ENCODE measurements around the gene PNPLA5. TPM values are rescaled to one million over a fixed set of nuclear protein-coding genes. Genes with fewer than 3 reads are reported as not detected.
A peak's percentile ranks its signal among the peaks of the same experiment; 100 is the strongest.

The PNPLA5 gene
- total and polyA plus RNA-seq, 4 donors = not detected

DNA sequence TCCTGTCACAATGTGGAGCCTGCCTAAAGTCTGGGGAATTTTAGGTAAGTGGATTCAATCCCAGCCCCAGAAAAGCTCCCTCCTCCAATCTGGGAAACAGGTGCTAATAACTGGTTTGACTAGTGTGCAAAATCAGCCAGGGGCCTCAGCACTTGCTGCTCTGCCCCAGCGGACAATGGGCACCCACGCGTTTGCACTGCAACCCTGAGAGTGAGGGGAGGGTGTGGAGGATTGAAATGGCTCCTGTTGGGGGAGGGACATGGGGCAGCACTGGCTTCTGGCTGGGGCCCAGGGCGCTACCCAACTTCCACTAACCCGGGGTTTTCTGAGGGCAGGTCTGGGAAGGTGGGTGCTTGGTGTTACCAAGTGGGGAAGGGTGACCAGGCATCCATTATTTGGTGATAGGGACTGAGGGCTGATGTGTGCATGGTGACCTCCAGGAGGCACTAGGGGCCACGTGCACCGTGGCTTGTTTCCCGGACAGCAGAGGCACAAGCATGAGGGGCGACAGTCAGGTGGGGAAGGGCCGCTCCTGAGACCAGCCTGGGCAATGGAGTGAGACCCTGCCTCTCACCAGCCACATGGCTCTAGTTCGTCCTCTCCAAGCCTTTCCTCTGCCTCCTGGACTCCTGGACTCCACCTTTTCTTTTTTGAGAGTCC is 4.3 kb upstream of the PNPLA5 start:
- Histone ChIP-seq H3K4me1 (ENCODE audit: control insufficient read depth in 5 of 5, insufficient read depth in 5 of 5, low read length in 5 of 5) (no peaks in the 10 kb centered on the region), H3K9me3 (ENCODE audit: control insufficient read depth in 4 of 4, insufficient read depth in 3 of 4, low read length in 3 of 4) (peaks cover 0 to 3% (median 0%) of the 10 kb centered on the region in 4 donors), H3K9ac (ENCODE audit: insufficient read depth in 1 of 2, low read length in 2 of 2) (no peak overlapping the region), H3K27me3 (ENCODE audit: control insufficient read depth in 3 of 3, insufficient read depth in 3 of 3, low read length in 2 of 3) (peaks cover 0 to 24% (median 16%) of the 10 kb centered on the region in 3 donors), H3K4me3 (no peak overlapping the region), H3K27ac (ENCODE audit: low read depth in 1 of 2, low read length in 1 of 2) (no peak overlapping the region), H3K36me3 (ENCODE audit: control insufficient read depth in 4 of 4, insufficient read depth in 4 of 4, low read length in 4 of 4) (no peaks in the 10 kb centered on the region)
- 39 to 41% methylated on average over 10 to 11 of the region's 11 CpGs for WGBS, 2 donors
- ATAC-seq (ENCODE audit: insufficient read depth, low FRiP score) (no peak), DNase-seq (peak in 1 of 3 donors; percentile 15)
- TF ChIP-seq, protein P1, sequence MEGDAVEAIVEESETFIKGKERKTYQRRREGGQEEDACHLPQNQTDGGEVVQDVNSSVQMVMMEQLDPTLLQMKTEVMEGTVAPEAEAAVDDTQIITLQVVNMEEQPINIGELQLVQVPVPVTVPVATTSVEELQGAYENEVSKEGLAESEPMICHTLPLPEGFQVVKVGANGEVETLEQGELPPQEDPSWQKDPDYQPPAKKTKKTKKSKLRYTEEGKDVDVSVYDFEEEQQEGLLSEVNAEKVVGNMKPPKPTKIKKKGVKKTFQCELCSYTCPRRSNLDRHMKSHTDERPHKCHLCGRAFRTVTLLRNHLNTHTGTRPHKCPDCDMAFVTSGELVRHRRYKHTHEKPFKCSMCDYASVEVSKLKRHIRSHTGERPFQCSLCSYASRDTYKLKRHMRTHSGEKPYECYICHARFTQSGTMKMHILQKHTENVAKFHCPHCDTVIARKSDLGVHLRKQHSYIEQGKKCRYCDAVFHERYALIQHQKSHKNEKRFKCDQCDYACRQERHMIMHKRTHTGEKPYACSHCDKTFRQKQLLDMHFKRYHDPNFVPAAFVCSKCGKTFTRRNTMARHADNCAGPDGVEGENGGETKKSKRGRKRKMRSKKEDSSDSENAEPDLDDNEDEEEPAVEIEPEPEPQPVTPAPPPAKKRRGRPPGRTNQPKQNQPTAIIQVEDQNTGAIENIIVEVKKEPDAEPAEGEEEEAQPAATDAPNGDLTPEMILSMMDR (IDR thresholded peaks at IDR 0.05; ENCODE audit: control extremely low read depth, extremely low read depth) = no peak

DNA sequence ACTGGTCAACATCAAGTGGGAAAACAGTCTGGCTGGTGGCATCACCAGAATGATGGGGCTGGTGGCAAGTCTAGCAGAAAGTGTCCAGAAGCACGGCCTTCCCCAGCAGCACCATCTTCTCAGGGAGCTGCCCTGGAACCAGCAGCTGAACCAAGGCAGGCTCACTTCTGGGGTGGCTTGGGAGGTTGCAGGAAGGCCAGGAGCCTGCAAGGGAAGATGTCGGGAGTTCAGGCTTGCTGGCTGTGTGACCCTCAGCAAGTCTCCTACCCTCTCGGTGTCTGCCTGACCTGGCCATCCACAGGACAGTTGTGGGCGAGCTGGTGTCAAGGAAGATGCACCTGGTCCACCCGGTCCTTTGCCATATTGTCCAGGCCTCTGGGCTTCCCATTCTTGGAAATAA is 2.3 kb upstream of the PNPLA5 start:
- no peak overlapping the region for H3K4me3 ChIP-seq
- no peak overlapping the region for H3K27ac ChIP-seq (ENCODE audit: low read depth in 1 of 2, low read length in 1 of 2)
- peaks cover 0 to 2% (median 0%) of the 10 kb centered on the region in 4 donors for H3K9me3 ChIP-seq (ENCODE audit: control insufficient read depth in 4 of 4, insufficient read depth in 3 of 4, low read length in 3 of 4)
- TF ChIP-seq, protein P1 (IDR thresholded peaks at IDR 0.05; ENCODE audit: control extremely low read depth, extremely low read depth) = no peak
- ATAC-seq (ENCODE audit: insufficient read depth, low FRiP score) = no peak
- WGBS, 2 donors = 86 to 91% methylated on average over 5 of the region's 5 CpGs
- H3K36me3 ChIP-seq (ENCODE audit: control insufficient read depth in 4 of 4, insufficient read depth in 4 of 4, low read length in 4 of 4) = no peaks in the 10 kb centered on the region
- no peaks in the 10 kb centered on the region for H3K4me1 ChIP-seq (ENCODE audit: control insufficient read depth in 5 of 5, insufficient read depth in 5 of 5, low read length in 5 of 5)
- no peak overlapping the region for H3K9ac ChIP-seq (ENCODE audit: insufficient read depth in 1 of 2, low read length in 2 of 2)
- DNase-seq = no peak
- peaks cover 0 to 37% (median 26%) of the 10 kb centered on the region in 3 donors for H3K27me3 ChIP-seq (ENCODE audit: control insufficient read depth in 3 of 3, insufficient read depth in 3 of 3, low read length in 2 of 3)

DNA sequence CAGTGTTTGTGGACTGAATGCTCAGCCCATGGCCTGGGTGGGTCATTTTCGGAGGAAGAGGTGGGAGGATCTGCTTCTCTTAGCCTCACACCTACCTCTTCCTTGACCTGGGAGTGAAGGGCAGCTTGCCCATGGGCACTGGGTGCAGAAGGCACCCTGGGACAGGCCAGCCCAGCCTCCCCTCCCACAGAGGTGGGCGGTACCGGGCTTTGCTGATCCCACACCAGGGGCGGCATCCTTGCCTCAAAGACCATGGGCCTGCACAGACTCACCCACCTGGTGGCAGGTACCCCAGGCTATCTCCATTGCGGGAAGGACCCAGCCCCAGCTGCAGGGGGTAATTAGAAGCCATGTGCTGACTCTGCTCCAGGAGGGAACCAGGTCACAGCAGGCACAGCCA is 1.5 kb upstream of the PNPLA5 start:
- no peak overlapping the region for H3K9ac ChIP-seq (ENCODE audit: insufficient read depth in 1 of 2, low read length in 2 of 2)
- no peak for ATAC-seq (ENCODE audit: insufficient read depth, low FRiP score)
- TF ChIP-seq, protein P1 (IDR thresholded peaks at IDR 0.05; ENCODE audit: control extremely low read depth, extremely low read depth) = no peak
- H3K4me1 ChIP-seq (ENCODE audit: control insufficient read depth in 5 of 5, insufficient read depth in 5 of 5, low read length in 5 of 5) = no peaks in the 10 kb centered on the region
- peaks cover 0 to 37% (median 26%) of the 10 kb centered on the region in 3 donors for H3K27me3 ChIP-seq (ENCODE audit: control insufficient read depth in 3 of 3, insufficient read depth in 3 of 3, low read length in 2 of 3)
- DNase-seq = no peak
- H3K4me3 ChIP-seq = no peak overlapping the region
- H3K36me3 ChIP-seq (ENCODE audit: control insufficient read depth in 4 of 4, insufficient read depth in 4 of 4, low read length in 4 of 4) = no peaks in the 10 kb centered on the region
- H3K27ac ChIP-seq (ENCODE audit: low read depth in 1 of 2, low read length in 1 of 2) = no peak overlapping the region
- WGBS, 2 donors = 74 to 80% methylated on average over 4 to 5 of the region's 5 CpGs
- peaks cover 0 to 2% (median 0%) of the 10 kb centered on the region in 4 donors for H3K9me3 ChIP-seq (ENCODE audit: control insufficient read depth in 4 of 4, insufficient read depth in 3 of 4, low read length in 3 of 4)
